Stimulated activated CD4-positive, alpha-beta T cell treated with anti-CD3 and anti-CD28 coated beads, Interleukin-4, amount 100 ng/mL, for 24 hours (primary cell): ENCODE data around the gene SMPDL3A.

ENCODE experiments used
- DNase-seq: peaks from one replicate; pipeline ENCODE4 v3.0.0-alpha.2; 2020

The SMPDL3A gene

GRCh38 chr6:122778985-122779661 lies 9.9 kb upstream of the SMPDL3A start:
- no peak for DNase-seq

GRCh38 chr6:122779667-122780066 lies 9.4 kb upstream of the SMPDL3A start, which contains the start of gene FABP7:
Gene FABP7, plus strand, starts transcription at chr6:122779716. Its CDS starts 79 bp downstream, at chr6:122779795.
- no peak for DNase-seq

- no peak for DNase-seq
Observed at GRCh38 chr6:122780114-122780513, 8.9 kb upstream of the SMPDL3A start.

GRCh38 chr6:122781716-122782115 lies 7.3 kb upstream of the SMPDL3A start:
- DNase-seq, result no peak

DNA sequence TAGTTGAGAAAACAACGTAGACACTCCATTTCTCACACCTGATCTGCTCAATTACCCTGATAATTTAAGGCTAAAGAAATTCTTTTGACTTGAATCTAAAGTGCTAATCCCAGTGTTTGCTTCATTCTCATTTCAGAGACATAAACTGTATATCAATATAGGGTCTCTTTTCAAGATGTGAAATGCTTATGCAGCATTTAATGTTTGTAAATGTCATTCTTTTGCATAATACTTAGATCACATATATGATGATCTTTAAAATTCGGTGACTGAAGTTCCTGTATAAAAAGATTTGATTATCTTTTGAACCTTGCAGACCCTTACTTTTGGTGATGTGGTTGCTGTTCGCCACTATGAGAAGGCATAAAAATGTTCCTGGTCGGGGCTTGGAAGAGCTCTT lies 5.7 kb upstream of the SMPDL3A start:
- DNase-seq, result no peak

DNA sequence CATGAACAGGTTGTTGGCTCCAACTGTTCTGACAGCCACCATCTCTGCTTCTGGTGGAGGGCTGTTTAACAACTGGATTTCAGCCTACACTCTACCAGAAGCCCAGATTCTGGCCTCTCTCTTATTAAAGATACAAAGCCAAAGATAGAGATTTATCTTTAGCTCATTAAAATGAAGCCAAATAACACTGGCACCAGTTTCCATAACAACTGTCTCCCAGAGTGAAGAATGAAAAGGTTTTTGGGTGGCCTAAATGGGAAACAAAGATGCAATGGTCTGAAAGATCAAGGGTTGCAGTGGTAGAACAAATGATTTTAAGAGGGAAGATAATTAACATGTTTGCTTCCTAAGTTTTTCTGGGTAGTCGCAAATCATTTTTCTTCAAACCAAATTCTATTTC lies 3.2 kb upstream of the SMPDL3A start:
- DNase-seq, result no peak

DNA sequence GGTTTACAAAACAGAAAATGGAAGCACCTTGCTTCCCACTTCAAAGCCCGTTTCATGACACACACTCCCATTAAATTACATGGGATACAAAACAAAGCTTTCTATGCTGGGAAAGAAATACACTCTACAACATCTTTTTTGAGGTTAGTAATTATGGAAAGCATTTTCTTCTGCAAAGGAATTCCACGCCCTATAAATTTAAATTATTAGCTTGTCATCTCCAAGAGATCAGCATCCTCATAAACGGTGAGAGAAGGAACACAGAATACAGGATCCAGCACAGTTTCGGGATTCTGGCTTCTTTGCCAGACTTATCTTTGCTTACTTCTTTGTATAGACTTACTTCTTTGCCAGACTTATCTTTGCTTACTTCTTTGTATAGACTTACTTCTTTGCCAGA lies 1.3 kb upstream of the SMPDL3A start:
- no peak for DNase-seq

DNA sequence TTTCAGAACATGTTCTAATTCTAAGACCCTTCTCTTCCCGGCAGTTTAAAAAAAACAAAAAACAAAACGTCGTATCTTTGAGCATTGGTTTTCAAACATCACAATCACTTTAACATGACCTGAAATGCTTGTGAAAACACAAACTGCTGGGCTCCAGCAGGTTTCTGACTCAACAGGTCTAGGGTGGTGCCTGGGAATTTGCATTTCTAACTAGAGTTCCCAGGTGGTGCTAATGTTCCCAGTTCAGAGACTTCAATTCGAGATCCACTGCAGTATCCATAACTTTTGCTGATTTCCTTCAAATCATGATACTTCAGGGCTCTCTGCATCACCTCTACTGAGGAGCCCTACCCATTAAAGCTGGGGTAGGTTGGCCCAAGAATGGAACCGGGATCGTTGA lies 850 bp upstream of the SMPDL3A start:
- DNase-seq, result no peak

GRCh38 chr6:122788663-122789181 lies 336 bp upstream of the SMPDL3A start:
- DNase-seq, result no peak

- DNase-seq, result no peak
Observed at GRCh38 chr6:122790028-122790422, 967 bp downstream of the SMPDL3A start.

DNA sequence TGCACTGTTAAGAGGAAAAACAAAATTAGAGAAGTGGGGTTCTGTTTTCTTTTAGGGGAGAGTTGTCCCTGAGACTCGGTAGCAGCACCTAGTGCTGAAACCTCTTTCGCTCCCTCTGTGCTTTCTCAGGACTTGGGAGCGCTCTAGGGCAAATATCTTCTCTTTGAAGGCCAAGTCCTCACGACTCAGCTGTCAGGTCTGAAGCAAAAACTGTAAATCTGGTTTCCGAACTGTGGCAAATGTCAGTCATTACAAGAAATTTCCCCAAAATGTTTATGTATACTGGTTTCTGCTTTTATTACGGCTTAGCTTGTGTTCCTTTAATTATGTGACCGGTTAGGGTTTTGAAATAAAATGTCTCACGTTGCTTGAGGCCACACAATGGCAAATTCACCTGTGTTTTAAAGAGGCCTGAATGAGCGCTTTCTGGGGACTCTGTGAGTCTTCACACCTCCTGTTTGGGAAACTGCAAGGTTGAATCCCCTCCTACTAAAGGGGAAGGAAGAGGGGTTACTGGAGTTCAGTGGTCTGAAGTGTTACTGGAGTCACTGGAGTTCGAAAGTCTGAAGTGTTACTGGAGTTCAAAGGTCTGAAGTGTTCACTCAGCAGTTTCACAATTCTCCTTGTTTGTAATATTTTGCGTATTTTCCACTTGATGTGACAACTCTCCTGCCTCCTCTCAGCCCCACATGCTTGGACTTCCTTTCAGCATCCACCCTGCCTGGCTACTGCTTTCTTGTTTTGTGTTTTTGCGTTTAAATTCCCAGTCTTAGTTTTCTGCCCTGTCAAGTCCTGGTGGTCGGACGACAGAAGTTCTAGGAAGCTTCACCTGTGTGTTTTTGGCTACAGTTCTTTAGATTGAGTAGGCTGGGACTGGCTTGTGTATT lies 1.6 kb downstream of the SMPDL3A start:
- no peak for DNase-seq

GRCh38 chr6:122791310-122791679 lies 2.2 kb downstream of the SMPDL3A start:
- DNase-seq, result no peak

DNA sequence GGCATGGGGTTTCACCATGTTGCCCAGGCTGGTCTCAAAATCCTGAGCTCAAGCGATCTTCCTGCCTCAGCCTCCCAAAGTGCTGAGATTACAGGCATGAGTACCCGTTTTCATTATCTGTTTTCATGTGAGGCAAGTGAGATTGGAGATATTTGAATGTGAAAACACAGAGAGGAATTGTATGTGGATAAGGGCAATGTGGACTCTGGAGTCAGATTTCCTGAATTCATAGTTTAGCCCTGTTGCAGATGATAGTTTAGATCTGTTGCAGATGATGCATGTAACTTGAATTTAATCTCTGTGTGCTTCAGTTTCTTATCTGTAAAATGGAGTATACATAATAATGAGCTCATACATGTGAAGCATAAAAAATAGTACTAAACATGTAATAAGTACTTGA lies 3.7 kb downstream of the SMPDL3A start:
- DNase-seq, result no peak

GRCh38 chr6:122797537-122797936 lies 8.5 kb downstream of the SMPDL3A start:
- no peak for DNase-seq

DNA sequence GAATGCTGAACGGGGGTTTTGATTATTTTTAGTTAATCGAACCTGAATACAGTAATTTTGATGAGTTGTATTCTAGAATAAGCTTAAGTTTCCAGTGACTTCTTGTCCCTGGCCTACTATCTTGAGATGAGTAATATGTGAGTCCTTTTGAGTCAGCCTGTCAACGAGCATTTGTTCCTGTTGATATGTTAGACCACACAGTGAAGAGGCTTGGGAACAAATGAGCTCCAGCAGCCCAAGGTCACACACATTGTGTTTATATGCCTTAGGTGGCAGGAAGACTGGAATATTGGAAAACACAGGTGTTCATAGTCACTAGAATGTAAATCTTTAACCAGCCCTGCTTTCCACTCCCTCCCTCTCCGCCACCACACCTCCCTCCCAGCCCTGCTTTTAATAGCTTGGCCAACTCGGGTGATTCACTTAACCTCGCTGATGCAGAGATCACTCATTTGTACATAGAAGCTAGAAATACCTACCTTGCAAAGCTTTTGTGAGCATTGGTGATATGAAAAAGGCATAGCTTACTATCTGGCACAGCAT lies 9.1 kb downstream of the SMPDL3A start:
- DNase-seq, result no peak

- DNase-seq, result no peak
Observed at GRCh38 chr6:122799140-122799745, 10.2 kb downstream of the SMPDL3A start.

DNA sequence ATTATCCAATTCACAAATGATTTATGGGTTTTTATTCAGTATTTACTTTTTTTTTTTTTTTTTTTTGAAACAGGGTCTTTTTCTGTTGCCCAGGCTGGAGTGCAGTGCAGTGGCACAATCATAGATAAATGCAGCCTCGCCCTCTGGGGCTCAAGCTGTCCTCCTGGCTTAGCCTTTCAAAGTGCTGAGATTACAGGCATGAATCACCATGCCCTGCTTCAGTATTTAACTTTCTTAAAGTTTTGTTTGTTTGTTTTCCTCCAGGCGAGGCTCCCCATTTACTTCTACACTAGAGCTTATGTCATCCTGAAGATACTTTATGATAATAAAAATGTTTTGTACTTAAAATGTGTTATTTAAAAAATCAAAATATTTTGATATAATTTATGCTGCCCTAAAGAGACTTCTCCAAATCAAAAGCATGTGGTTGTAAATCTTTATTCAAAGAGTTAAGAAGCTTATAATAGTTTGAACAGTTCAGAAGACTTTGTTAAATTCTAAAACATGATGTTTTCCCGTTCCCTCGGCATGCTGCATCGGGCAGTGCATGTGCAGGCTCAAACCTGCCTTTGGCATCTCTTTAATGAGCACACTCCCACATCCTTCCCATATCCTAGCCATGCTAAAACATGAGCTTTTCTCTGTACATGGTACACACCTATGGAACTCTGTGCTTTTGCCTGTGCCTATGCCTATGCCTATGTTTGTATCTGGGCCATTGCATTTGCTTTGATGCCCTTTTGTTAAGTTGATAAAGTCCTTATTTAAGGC lies 11.0 kb downstream of the SMPDL3A start:
- DNase-seq, result no peak

DNA sequence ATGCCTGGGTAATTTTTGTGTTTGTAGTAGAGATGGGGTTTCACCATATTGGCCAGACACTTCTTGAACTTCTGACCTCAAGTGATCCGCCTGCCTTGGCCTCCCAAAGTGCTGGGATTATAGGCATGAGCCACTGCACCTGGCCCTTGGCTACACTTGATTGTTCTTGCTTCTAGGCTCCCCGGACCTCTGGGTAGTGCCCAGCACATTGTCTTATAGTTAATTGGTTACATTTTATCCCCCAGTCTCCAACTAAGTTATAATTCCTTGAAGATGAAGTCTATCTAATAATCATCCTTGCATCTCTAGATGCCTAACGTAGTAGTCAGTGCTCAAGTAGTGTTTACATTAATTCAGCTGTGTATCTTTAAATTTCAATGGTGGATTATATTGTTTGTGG lies 11.8 kb downstream of the SMPDL3A start:
- no peak for DNase-seq

- no peak for DNase-seq
Observed at GRCh38 chr6:122801397-122801796, 12.3 kb downstream of the SMPDL3A start.

DNA sequence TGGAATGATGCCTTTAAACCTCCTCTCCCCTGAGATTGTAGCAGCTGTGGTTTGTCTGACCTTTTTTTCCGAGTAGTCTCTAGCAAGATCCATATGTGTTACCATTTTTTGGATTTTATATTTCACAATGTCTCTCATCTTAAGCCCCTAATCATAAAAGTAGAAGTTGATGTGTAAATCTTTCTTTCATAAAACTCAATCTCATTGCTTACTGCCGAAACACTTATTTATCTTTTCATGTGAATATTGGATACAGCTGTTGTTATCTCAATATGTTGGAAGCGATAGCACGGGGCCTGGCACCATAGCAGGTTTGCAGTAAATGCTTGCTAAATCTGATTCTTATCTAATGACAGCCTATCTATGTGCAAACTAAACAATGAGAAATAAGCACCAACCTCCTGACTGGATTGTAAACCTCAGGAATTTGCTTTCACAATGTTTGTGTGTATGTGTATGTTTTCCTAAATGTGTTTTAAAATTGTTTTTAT lies 14.2 kb downstream of the SMPDL3A start:
- no peak for DNase-seq

DNA sequence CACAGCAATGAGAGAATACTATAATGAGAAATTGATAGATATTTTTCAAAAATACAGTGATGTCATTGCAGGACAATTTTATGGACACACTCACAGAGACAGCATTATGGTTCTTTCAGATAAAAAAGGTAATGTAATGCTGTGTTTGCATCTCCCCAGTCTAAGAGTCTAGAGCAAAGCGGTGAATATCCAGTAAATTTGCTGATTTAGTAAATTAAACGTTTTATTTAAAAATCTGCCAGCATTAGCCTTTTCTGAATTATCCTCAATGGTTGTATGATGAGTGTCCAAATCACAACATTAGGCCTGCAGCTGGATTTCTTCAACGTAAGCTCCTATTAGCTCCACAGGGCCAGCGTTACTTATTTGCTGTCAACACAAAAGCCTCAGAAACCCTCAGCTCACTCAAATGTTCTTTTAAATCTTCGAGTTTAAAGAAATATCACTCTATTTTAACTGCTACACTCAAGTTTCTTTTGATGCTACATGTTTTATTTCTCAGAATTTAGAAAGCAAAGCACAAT lies 16.0 kb downstream of the SMPDL3A start:
- no peak for DNase-seq

- no peak for DNase-seq
Observed at GRCh38 chr6:122806291-122806690, 17.2 kb downstream of the SMPDL3A start.
